HepG2 (cell line): Measurements from ENCODE around the gene GCC1. TPM values are rescaled to one million over a fixed set of nuclear protein-coding genes. Genes with fewer than 3 reads are reported as not detected.

ENCODE experiments used
- DBP ChIP-seq: sonication (generic); formaldehyde crosslinking; IDR thresholded peaks from 2 replicates; pipeline ENCODE4 v1.4.0; 2020; ENCODE audit warnings: missing genetic modification reagents; ENCODE audit errors: not compliant biosample characterization
- FOXA1 ChIP-seq, 2 experiments: fragments of 450-650 bp in 1 of 2; sonication (generic) in 1 of 2; formaldehyde crosslinking in 1 of 2; IDR thresholded peaks; 2 replicates each; pipeline versions ENCODE4 v1.4.0 to v1.6.1; 2016 to 2020; ENCODE audit warnings: missing genetic modification reagents in 1 of 2
- FOXK1 ChIP-seq: sonication (generic); formaldehyde crosslinking; IDR thresholded peaks from 2 replicates; pipeline ENCODE4 v1.4.0; 2020; ENCODE audit warnings: low read depth, missing genetic modification reagents, borderline replicate concordance
- GMEB1 ChIP-seq: sonication (generic); formaldehyde crosslinking; IDR thresholded peaks from 2 replicates; pipeline ENCODE4 v1.5.1; 2020; ENCODE audit warnings: missing genetic modification reagents, mild to moderate bottlenecking, borderline replicate concordance
- GPN1 ChIP-seq: sonication (generic); formaldehyde crosslinking; IDR thresholded peaks from 2 replicates; pipeline ENCODE4 v1.5.1; 2020; ENCODE audit warnings: missing genetic modification reagents, borderline replicate concordance
- KMT2B ChIP-seq: IDR thresholded peaks from 2 replicates; pipeline ENCODE4 v1.6.1; 2016; ENCODE audit warnings: missing genetic modification reagents, missing compliant biosample characterization
- MBD4 ChIP-seq: IDR thresholded peaks from 2 replicates; pipeline ENCODE4 v1.6.1; 2012; ENCODE audit warnings: low read length, inconsistent platforms, borderline replicate concordance
- MED13 ChIP-seq: sonication (generic); formaldehyde crosslinking; IDR thresholded peaks from 2 replicates; pipeline ENCODE4 v1.5.0; 2020; ENCODE audit warnings: missing genetic modification reagents
- NONO ChIP-seq, 2 experiments: fragments of 450-650 bp in 1 of 2; sonication (generic) in 1 of 2; formaldehyde crosslinking in 1 of 2; IDR thresholded peaks in 1 of 2; conservative IDR thresholded peaks in 1 of 2; 2 replicates each; pipeline versions ENCODE4 v1.6.1 to v1.8.0; 2017 to 2022; ENCODE audit warnings: mild to moderate bottlenecking in 1 of 2, missing genetic modification reagents in 1 of 2, moderate library complexity in 1 of 2
- PATZ1 ChIP-seq: sonication (generic); formaldehyde crosslinking; IDR thresholded peaks from 2 replicates; pipeline ENCODE4 v1.4.0; 2020; ENCODE audit warnings: missing genetic modification reagents
- PCBP1 ChIP-seq: fragments of 200-400 bp; formaldehyde crosslinking; IDR thresholded peaks from 2 replicates; pipeline ENCODE4 v1.6.1; 2017; ENCODE audit warnings: mild to moderate bottlenecking, low read depth, low read length, borderline replicate concordance
- TCF7L2 ChIP-seq: IDR thresholded peaks from 2 replicates; pipeline ENCODE4 v1.6.1; 2011; ENCODE audit warnings: mild to moderate bottlenecking, low read depth, low read length, moderate library complexity
- ZNF136 ChIP-seq: sonication (generic); formaldehyde crosslinking; IDR thresholded peaks from 2 replicates; pipeline ENCODE4 v1.8.1; 2022; ENCODE audit warnings: low read depth, mild to moderate bottlenecking, moderate library complexity, missing genetic modification reagents
- ZNF20 ChIP-seq: sonication (generic); formaldehyde crosslinking; IDR thresholded peaks from 2 replicates; pipeline ENCODE4 v1.4.0; 2020; ENCODE audit warnings: mild to moderate bottlenecking, moderate library complexity, missing genetic modification reagents
- ZNF282 ChIP-seq: fragments of 450-650 bp; IDR thresholded peaks from 2 replicates; pipeline ENCODE4 v1.6.1; 2018; ENCODE audit not compliant: partially characterized antibody
- ZNF296 ChIP-seq: sonication (generic); formaldehyde crosslinking; conservative IDR thresholded peaks from 2 replicates; pipeline ENCODE4 v1.5.0; 2020; ENCODE audit warnings: mild to moderate bottlenecking, missing genetic modification reagents
- ZNF691 ChIP-seq: sonication (generic); formaldehyde crosslinking; IDR thresholded peaks from 2 replicates; pipeline ENCODE4 v1.4.0; 2020; ENCODE audit warnings: missing genetic modification reagents, low read depth, mild to moderate bottlenecking, borderline replicate concordance
- polyA plus RNA-seq, 8 experiments: library from polyadenylated mRNA; depleted of rRNA in 3 of 8; stranded (reverse) in 7 of 8; unstranded in 1 of 8; fragments of >200 nt; fragmentation: Illumina TruSeq in 4 of 8; extraction: Trizol in 4 of 8; gene quantifications; 2 replicates each; pipeline versions ENCODE4 v1.2.1 to v1.2.3, GENCODE V29; 2011 to 2016; ENCODE audit warnings: low read depth in 4 of 8, missing spikeins in 1 of 8, mixed read lengths in 1 of 8; ENCODE audit not compliant: insufficient read depth in 1 of 8
- total RNA-seq, 5 experiments: library from RNA; depleted of rRNA; stranded (reverse); fragments of >200 nt; fragmentation: Illumina TruSeq; extraction: Trizol; gene quantifications; 2 replicates each; pipeline ENCODE4 v1.2.3, GENCODE V29; 2016; ENCODE audit warnings: low read depth in 1 of 5
- TF ChIP-seq, protein P1 (sequence below): sonication (generic); formaldehyde crosslinking; IDR thresholded peaks from 2 replicates; pipeline ENCODE4 v1.4.0; 2020; ENCODE audit warnings: mild to moderate bottlenecking, missing genetic modification reagents
- TF ChIP-seq, protein P2 (sequence below): sonication (generic); formaldehyde crosslinking; IDR thresholded peaks from 2 replicates; pipeline ENCODE4 v1.8.1; 2022; ENCODE audit warnings: mild to moderate bottlenecking, missing genetic modification reagents

GCC1 gene
- total and polyA plus RNA-seq, 2 of the 13 experiments (the other 11 are each of a cell fraction or from before 2014, with no cell fraction given): 2.5 to 15.3 TPM

GRCh38 chr7:127588697-127589482 lies 3.5 kb upstream of the GCC1 start (continued):
- TF ChIP-seq, protein P1, sequence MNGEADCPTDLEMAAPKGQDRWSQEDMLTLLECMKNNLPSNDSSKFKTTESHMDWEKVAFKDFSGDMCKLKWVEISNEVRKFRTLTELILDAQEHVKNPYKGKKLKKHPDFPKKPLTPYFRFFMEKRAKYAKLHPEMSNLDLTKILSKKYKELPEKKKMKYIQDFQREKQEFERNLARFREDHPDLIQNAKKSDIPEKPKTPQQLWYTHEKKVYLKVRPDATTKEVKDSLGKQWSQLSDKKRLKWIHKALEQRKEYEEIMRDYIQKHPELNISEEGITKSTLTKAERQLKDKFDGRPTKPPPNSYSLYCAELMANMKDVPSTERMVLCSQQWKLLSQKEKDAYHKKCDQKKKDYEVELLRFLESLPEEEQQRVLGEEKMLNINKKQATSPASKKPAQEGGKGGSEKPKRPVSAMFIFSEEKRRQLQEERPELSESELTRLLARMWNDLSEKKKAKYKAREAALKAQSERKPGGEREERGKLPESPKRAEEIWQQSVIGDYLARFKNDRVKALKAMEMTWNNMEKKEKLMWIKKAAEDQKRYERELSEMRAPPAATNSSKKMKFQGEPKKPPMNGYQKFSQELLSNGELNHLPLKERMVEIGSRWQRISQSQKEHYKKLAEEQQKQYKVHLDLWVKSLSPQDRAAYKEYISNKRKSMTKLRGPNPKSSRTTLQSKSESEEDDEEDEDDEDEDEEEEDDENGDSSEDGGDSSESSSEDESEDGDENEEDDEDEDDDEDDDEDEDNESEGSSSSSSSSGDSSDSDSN (CRISPR knock-in tag): peak; percentile 45
- TF ChIP-seq GMEB1 (CRISPR knock-in tag) (peak; percentile 46; the same call in 1 of the 2 replicates), NONO (IDR thresholded peaks at IDR 0.05) (no peak), NONO (CRISPR knock-in tag; conservative IDR thresholded peaks at IDR 0.05) (no peak), FOXA1 (IDR thresholded peaks at IDR 0.05) (no peak), FOXA1 (CRISPR knock-in tag; IDR thresholded peaks at IDR 0.05) (no peak), ZNF296 (CRISPR knock-in tag) (no peak), MED13 (CRISPR knock-in tag) (no peak), ZNF20 (CRISPR knock-in tag) (no peak), PCBP1 (no peak), GPN1 (CRISPR knock-in tag) (no peak), ZNF136 (CRISPR knock-in tag) (0 out of 2 replicates have a peak, but pooled peaks have one; percentile 34), KMT2B (CRISPR knock-in tag) (no peak), MBD4 (no peak), TCF7L2 (no peak), PATZ1 (CRISPR knock-in tag) (0 out of 2 replicates have a peak, but pooled peaks have one; percentile 28), FOXK1 (CRISPR knock-in tag) (0 out of 2 replicates have a peak, but pooled peaks have one; percentile 27), ZNF691 (CRISPR knock-in tag) (peak; percentile 67; the same call in 1 of the 2 replicates), ZNF282 (no peak), DBP (CRISPR knock-in tag) (no peak)
- TF ChIP-seq, protein P2, sequence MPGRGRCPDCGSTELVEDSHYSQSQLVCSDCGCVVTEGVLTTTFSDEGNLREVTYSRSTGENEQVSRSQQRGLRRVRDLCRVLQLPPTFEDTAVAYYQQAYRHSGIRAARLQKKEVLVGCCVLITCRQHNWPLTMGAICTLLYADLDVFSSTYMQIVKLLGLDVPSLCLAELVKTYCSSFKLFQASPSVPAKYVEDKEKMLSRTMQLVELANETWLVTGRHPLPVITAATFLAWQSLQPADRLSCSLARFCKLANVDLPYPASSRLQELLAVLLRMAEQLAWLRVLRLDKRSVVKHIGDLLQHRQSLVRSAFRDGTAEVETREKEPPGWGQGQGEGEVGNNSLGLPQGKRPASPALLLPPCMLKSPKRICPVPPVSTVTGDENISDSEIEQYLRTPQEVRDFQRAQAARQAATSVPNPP: no peak
